Aorta (tissue), 5 donors: Measurements from ENCODE around the gene GALNT2. TPM values are rescaled to one million over a fixed set of nuclear protein-coding genes. Genes with fewer than 3 reads are reported as not detected.

Source experiments
- ATAC-seq: fragments of 200-7000 bp; cut with Tn5 transposase; one replicate; pipeline ENCODE4 v1.9.1; 2022; ENCODE audit warnings: moderate library complexity; ENCODE audit not compliant: low FRiP score
- DNase-seq, 2 donors: peaks; one replicate each; pipeline ENCODE4 v3.0.0-alpha.2; 2020
- H3K27ac ChIP-seq, 2 donors: one replicate each; pipeline ENCODE4 v1.5.1; 2013; ENCODE audit warnings: low read length in 2 of 2, mild to moderate bottlenecking in 2 of 2, moderate library complexity in 2 of 2, control low read depth in 1 of 2, inconsistent platforms in 1 of 2, low read depth in 1 of 2
- H3K27me3 ChIP-seq, 2 donors: one replicate each; pipeline ENCODE4 v1.6.1; 2013; ENCODE audit warnings: control low read depth in 1 of 2, low read length in 1 of 2, mild to moderate bottlenecking in 1 of 2, moderate library complexity in 1 of 2; ENCODE audit not compliant: insufficient read depth in 2 of 2, control insufficient read depth in 1 of 2
- H3K36me3 ChIP-seq, 2 donors: one replicate each; pipeline ENCODE4 v1.6.1; 2013; ENCODE audit warnings: control low read depth in 1 of 2, low read length in 1 of 2, mild to moderate bottlenecking in 1 of 2; ENCODE audit not compliant: insufficient read depth in 2 of 2, control insufficient read depth in 1 of 2
- H3K4me1 ChIP-seq, 2 donors: one replicate each; pipeline ENCODE4 v1.6.1; 2013; ENCODE audit warnings: low read length in 2 of 2, control low read depth in 1 of 2, mild to moderate bottlenecking in 1 of 2, moderate library complexity in 1 of 2; ENCODE audit not compliant: insufficient read depth in 2 of 2, control insufficient read depth in 1 of 2
- H3K4me3 ChIP-seq, 2 donors: one replicate each; pipeline ENCODE4 v1.5.1; 2013; ENCODE audit warnings: low read length in 2 of 2, control low read depth in 1 of 2, mild to moderate bottlenecking in 1 of 2
- H3K9me3 ChIP-seq: one replicate; pipeline ENCODE4 v1.6.1; 2013; ENCODE audit warnings: mild to moderate bottlenecking, low read length; ENCODE audit not compliant: control insufficient read depth
- WGBS, 2 donors: extraction: QIAGEN DNeasy Blood & Tissue Kit; methylation state at CpG; one replicate each; pipeline ENCODE4 v1.1.7; 2013; 5-methylcytosine and 5-hydroxymethylcytosine counted together
- intact Hi-C, 2 donors: fragments of 100-400 bp; cut with DNase I; formaldehyde crosslinking; loops; one replicate each; pipeline versions ENCODE4 v1.14.2 to v1.15.0; 2022
- polyA plus RNA-seq, 2 donors: library from polyadenylated mRNA; stranded (reverse); fragments of 200-250 nt; gene quantifications; one replicate each; pipeline ENCODE4 v1.2.3, GENCODE V29; 2013
- total RNA-seq, 2 donors: library from RNA; stranded (reverse); fragmentation: NEBNext Ultra II Directional; extraction: Animal tissue kit (Norgen Biotek cat#: 25700); gene quantifications; one replicate each; pipeline ENCODE4 v1.2.1, GENCODE V29; 2021
- donor health status: healthy with polysubstance abuse.
- donor health status: Bipolar disorder and iron deficiency.
- donor health status: DM: no; HTN: no; CAD: no.
- donor health status: DM: no; HTN: no; CAD: no.
- donor health status: DM: yes; HTN: yes; CAD: no.

GALNT2 gene
- total and polyA plus RNA-seq, 4 donors = 29.1 to 116 (median 105) TPM

DNA sequence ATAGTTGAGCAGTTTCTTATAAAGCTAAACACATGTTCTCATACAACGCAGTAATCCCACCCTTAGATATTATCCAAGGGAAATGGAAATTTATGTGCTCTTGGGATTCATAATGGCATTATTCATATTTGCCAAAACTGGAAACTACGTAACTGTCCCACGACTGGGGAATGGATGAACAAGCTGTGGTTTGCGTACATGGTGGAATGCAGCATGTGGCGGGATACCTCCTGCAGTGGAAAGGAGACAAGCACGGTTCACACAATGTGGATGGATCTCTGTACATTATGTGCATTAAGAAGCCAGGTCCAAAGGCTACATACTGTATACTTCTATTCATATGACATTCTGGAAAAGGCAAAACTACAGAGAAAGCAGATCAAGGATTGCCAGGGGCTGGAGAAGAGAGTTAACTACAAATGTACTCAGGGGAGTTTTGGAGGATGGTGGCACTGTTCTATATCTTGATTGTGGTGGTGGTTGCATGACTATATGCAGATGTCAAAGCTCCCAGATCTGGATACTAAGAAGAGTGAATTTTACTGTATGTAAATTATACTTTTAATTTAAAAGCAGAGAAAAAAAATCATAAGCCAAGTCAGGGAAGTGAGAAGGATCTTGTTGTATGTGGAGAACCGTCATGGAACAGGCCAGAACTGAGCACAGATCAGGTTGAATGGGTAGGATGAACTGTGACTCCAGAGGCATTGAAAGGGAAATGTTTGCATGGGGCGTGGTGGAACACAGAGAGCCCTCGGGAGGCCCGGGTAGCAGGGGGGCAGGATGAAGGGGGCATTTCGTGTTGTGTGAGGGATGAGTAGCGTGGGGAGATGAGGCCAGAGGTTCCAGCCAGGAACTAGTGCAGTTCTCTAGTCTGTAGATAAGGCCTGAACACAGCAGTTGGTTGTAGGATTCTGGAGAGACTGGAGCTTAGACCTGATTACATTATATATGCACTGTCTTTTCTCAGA, 90.7 kb downstream of the GALNT2 start:
- no peak overlapping the region for H3K27ac ChIP-seq
- H3K36me3 ChIP-seq = no peaks in the 10 kb centered on the region
- ATAC-seq (peak; percentile 31), DNase-seq (no peak)
- no peaks in the 10 kb centered on the region for H3K27me3 ChIP-seq
- WGBS, 2 donors = 72 to 74% methylated on average over 12 of the region's 12 CpGs
- intact Hi-C loops = no loop called here
- no peak overlapping the region for H3K4me3 ChIP-seq
- no peaks in the 10 kb centered on the region for H3K9me3 ChIP-seq
- H3K4me1 ChIP-seq = peaks cover 0 to 3% of the 10 kb centered on the region in 2 donors

DNA sequence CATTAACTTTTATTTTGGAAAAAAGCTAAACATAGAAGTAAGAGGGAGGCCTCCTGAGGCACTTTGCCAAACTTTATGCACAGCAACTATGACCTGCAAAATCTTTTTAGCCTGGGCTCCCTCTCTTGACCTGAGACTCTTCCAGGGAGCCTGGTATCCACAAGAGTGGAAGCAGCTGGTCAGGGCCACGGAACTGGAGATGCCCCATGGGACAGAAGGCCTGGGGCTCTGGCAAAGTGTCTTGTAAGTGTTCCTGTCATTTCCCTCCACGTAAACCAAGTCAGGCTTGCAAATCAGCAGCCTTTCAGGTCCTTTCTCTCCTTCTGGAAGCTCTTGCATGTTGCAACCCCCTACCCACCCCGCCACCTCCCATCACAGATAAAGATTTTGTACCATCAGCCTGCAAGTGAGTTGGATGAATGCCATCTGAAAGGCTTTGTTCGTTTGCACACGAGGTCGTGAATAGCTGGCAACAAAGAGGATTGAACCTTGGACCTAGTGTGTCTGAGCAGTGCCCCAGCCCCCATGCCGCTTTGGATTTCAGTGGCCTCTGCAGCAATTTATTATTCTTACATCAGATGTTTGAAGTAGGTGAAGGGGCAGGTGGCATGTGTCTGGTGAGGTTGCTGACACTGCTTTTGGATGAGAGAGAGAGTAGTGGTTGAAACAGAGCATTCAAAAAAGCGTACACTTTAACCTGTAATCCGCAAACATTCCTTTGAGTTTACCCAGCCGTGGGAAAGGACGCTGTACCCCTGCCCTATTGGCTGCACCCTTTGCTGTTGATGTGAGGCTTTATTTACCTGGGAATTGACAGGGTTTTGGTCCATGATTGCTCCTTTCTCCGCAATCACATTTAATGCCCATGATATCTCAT, 91.6 kb downstream of the GALNT2 start:
- ATAC-seq (no peak), DNase-seq (no peak)

DNA sequence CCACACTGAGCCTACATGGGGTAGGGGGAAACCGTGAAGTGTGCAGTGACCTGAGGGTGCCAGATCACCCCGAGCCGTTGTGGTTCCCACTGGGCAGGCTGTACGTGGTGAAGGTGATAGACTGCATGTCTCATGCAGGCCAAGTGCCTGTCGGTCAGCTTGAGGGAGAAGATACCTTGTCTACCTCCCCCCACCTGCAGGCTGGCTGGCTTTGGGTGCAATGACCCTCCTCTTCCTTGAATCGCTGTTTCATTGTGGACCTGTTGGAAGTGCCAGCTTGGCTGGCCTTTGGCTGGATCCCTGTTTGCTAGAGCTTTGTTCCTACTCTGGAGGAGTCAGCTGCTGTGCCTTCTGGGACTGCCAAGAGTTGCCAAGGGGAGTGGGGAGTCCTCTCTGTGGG, 92.5 kb downstream of the GALNT2 start:
- no peaks in the 10 kb centered on the region for H3K9me3 ChIP-seq
- H3K36me3 ChIP-seq = no peaks in the 10 kb centered on the region
- no peaks in the 10 kb centered on the region for H3K27me3 ChIP-seq
- DNase-seq (no peak), ATAC-seq (no peak)
- 57 to 64% methylated on average over 6 of the region's 6 CpGs for WGBS, 2 donors
- peaks cover 2 to 6% of the 10 kb centered on the region in 2 donors for H3K4me1 ChIP-seq
- no peak overlapping the region for H3K27ac ChIP-seq
- intact Hi-C loops = no loop called here
- H3K4me3 ChIP-seq = no peak overlapping the region

More for the DNA sequence above, 91.6 kb downstream of the GALNT2 start:
- H3K27me3 ChIP-seq = no peaks in the 10 kb centered on the region
- 34 to 38% methylated on average over 12 of the region's 12 CpGs for WGBS, 2 donors
- H3K27ac ChIP-seq = no peak overlapping the region
- no peaks in the 10 kb centered on the region for H3K36me3 ChIP-seq
- no peaks in the 10 kb centered on the region for H3K9me3 ChIP-seq
- no peak overlapping the region for H3K4me3 ChIP-seq
- H3K4me1 ChIP-seq = peaks cover 1 to 3% of the 10 kb centered on the region in 2 donors
- intact Hi-C loops = no loop called here

DNA sequence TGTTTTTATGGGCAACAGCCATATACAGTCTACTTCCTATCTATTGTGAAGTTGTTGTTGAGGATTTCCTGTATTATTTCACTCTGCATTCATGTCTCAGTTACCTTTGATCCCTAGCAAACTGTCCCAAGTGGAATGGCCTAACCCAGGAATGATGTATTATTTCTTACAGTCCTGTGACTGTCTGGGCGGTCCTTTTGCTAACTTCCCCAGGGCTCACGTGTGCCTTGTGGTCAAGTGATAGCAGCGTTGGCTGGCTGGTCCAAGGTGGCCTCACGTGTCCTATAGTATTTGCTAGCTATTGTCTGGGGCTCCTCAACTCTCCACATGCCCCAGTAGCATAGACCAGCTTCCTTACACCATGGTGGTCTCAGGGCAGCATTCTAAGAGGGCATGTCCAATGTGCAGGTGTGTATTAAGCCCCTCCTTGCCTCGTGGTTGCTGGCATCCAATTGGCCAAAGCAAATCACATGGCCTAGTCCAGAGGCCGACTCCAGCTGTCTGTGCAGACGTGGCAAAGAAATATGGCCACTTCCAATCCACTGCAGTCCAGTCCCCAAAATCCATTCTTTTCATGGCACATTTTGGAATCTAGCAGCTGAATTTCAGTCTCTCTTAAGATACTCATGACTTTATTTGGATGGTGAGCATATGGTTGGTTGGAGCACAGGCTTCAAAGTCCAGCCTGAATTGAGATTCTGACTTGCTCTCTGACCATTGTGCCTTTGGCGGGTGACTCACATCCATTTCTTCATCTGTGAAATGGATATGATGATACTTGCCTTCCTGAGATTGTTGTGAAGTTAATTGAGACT, 94.1 kb downstream of the GALNT2 start:
- peaks cover 4 to 6% of the 10 kb centered on the region in 2 donors for H3K4me1 ChIP-seq
- H3K36me3 ChIP-seq = no peaks in the 10 kb centered on the region
- H3K4me3 ChIP-seq = no peak overlapping the region
- DNase-seq (no peak), ATAC-seq (no peak)
- H3K27me3 ChIP-seq = no peaks in the 10 kb centered on the region
- intact Hi-C loops = no loop called here
- WGBS, 2 donors = 81% methylated on average over 8 of the region's 8 CpGs
- no peak overlapping the region for H3K27ac ChIP-seq
- no peaks in the 10 kb centered on the region for H3K9me3 ChIP-seq

DNA sequence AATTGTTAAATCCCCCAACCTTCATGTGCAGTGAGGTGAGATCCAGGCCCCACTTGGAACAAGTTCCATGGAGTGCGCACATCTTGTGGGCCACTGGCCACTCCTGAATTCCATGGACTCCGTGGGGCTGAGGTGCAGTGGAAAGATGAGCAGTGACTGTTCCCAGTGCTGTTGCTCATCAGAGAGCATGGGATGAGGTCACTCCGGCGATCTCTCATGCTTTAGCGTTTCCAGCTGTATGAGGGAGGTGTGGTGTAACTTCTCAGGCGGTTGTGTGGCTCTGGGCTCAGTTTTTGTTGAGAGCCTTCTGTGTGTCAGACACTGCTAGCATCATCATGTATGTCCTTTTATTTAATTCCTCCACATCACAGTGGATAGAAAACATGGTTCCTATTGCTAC, 96.2 kb downstream of the GALNT2 start:
- Histone ChIP-seq H3K27me3 (no peaks in the 10 kb centered on the region), H3K27ac (no peak overlapping the region), H3K4me1 (peaks cover 4 to 6% of the 10 kb centered on the region in 2 donors), H3K9me3 (no peaks in the 10 kb centered on the region), H3K36me3 (no peaks in the 10 kb centered on the region), H3K4me3 (no peak overlapping the region)
- WGBS, 2 donors = 90 to 92% methylated on average over 6 of the region's 6 CpGs
- no peak for ATAC-seq
- intact Hi-C loops = loop anchor here in 1 of 2 donors (1.0 kb wide), 1 partner anchor 11 kb away; no protein-coding TSS in a partner anchor
- DNase-seq = no peak

DNA sequence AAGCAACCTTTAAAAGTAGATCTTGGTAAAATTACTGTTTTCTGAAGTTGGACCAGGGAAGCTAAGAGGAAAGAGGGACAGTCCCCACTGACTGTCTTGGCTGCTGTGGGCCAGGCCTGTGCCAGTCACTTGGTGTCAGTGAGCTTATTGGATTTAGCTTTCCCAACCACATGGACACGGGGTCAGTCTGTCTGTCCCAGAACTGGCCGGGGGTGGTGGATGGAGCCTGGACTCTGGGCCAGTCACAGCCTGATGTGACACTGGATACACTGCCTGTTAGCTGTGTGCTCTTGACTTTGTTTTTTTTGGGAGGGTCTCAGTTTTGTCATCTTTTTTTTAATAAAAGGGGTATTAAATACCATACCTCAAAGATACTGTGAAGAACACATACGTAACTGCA, 96.7 kb downstream of the GALNT2 start:
- WGBS, 2 donors = 56 to 58% methylated on average over 3 of the region's 3 CpGs
- no peak overlapping the region for H3K4me3 ChIP-seq
- intact Hi-C loops = loop anchor here in 1 of 2 donors (1.0 kb wide), 1 partner anchor 11 kb away; no protein-coding TSS in a partner anchor
- no peak for ATAC-seq
- H3K27me3 ChIP-seq = no peaks in the 10 kb centered on the region
- DNase-seq = no peak
- no peak overlapping the region for H3K27ac ChIP-seq
- H3K9me3 ChIP-seq = no peaks in the 10 kb centered on the region
- no peaks in the 10 kb centered on the region for H3K36me3 ChIP-seq
- H3K4me1 ChIP-seq = peaks cover 4% of the 10 kb centered on the region in 2 donors

DNA sequence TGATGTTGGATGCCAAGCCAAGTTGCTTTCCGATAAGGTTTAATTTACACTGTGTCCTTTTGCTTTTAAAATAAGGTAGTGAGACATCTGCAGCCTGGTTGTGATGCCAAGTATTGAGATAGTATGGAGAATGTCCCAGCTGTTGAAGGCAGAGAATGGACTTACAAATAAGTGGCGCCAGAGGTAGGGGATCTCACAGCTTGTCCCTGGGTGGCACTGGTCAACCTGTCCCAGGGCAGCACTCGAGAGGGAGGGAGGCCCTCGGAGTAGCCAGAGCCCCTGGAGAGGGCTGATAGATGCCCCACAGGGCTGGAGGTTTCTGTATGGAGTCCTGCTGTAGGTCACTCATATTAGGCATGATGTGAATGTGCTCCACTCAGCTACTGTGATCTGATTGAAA, 98.5 kb downstream of the GALNT2 start:
- H3K27ac ChIP-seq = peak overlapping the region in 1 of 2 donors; percentile 64
- intact Hi-C loops = loop anchor here in 1 of 2 donors (5.0 kb wide), 1 partner anchor 318 kb away; no protein-coding TSS in a partner anchor
- H3K36me3 ChIP-seq = no peaks in the 10 kb centered on the region
- DNase-seq (no peak), ATAC-seq (no peak)
- no peaks in the 10 kb centered on the region for H3K27me3 ChIP-seq
- no peaks in the 10 kb centered on the region for H3K9me3 ChIP-seq
- 19 to 25% methylated on average over 4 of the region's 4 CpGs for WGBS, 2 donors
- peaks cover 3 to 7% of the 10 kb centered on the region in 2 donors for H3K4me1 ChIP-seq
- no peak overlapping the region for H3K4me3 ChIP-seq
